HG03457 (cell line): ENCODE results near the gene ADAMTS6.
"Not testable (repeated sequence)": the region's sequence is repeated elsewhere in the genome, so short reads cannot be mapped to it uniquely, and the experiment has no call there.

Experiments used
- ATAC-seq: cut with Tn5 transposase; IDR thresholded peaks from one replicate; pipeline ENCODE4 v1.9.1; 2021; ENCODE audit warnings: moderate number of reproducible peaks; ENCODE audit not compliant: unreplicated experiment

Gene ADAMTS6, protein sequence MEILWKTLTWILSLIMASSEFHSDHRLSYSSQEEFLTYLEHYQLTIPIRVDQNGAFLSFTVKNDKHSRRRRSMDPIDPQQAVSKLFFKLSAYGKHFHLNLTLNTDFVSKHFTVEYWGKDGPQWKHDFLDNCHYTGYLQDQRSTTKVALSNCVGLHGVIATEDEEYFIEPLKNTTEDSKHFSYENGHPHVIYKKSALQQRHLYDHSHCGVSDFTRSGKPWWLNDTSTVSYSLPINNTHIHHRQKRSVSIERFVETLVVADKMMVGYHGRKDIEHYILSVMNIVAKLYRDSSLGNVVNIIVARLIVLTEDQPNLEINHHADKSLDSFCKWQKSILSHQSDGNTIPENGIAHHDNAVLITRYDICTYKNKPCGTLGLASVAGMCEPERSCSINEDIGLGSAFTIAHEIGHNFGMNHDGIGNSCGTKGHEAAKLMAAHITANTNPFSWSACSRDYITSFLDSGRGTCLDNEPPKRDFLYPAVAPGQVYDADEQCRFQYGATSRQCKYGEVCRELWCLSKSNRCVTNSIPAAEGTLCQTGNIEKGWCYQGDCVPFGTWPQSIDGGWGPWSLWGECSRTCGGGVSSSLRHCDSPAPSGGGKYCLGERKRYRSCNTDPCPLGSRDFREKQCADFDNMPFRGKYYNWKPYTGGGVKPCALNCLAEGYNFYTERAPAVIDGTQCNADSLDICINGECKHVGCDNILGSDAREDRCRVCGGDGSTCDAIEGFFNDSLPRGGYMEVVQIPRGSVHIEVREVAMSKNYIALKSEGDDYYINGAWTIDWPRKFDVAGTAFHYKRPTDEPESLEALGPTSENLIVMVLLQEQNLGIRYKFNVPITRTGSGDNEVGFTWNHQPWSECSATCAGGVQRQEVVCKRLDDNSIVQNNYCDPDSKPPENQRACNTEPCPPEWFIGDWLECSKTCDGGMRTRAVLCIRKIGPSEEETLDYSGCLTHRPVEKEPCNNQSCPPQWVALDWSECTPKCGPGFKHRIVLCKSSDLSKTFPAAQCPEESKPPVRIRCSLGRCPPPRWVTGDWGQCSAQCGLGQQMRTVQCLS (N-terminal part only)

GRCh38 chr5:65481635-65482295 lies at the start of gene ADAMTS6:
Gene ADAMTS6, minus strand, starts transcription at chr5:65481920. Its CDS starts 8,247 bp downstream, at chr5:65473673.
- ATAC-seq = peak; percentile 68

DNA sequence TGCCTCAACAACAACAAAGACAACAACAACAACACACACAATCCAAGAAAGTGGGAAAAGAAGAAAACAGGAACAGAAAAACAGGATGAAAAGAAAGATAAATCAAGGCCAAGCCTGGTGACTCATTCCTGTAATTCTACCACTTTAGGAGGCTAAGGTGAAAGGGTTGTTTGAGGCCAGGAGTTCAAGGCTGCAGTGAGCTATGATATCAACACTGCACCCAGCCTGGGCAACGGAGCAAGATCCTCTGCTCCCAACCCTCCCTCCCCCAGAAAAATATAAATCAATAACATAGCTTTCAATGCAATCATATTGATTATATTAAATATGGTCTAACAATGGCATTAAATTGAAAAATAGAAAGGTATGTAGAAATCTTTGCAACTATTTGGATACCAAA lies 49.2 kb upstream of the ADAMTS6 start:
- no peak for ATAC-seq

GRCh38 chr5:65525726-65526125 lies 44.0 kb upstream of the ADAMTS6 start:
- no peak for ATAC-seq

DNA sequence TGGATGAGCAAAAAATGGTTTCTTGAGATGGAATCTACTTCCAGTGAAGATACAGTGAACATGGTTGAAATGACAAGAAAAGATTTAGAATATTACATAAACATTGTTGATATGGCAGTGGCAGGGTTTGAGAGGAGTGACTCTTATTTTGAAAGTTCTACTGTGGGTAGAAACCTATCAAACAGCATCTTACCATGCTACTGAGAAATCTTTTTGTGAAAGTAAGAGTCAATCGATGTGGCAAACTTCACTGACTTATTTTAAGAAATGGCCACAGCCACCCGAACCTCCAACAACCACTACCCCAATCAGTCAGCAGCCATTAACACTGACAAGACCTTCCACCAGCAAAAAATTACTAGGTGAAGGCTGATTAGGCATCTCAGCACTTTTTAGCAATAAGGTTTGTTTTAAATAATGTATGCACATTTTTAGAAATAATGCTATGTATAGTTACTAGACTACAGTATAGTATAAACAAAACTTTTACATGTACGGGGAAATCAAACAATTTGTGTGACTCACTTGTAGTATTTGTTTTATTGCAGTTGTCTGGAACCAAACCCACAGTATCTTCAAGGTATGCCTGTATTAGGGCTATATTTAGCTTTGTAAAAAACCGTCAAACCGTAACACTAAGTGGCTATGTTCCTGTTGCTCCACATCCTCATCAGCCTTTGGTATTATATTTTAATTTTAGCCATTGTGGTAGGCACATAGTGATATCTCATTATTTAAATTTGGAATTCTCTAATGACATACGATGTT lies 30.6 kb upstream of the ADAMTS6 start:
- ATAC-seq = no peak

DNA sequence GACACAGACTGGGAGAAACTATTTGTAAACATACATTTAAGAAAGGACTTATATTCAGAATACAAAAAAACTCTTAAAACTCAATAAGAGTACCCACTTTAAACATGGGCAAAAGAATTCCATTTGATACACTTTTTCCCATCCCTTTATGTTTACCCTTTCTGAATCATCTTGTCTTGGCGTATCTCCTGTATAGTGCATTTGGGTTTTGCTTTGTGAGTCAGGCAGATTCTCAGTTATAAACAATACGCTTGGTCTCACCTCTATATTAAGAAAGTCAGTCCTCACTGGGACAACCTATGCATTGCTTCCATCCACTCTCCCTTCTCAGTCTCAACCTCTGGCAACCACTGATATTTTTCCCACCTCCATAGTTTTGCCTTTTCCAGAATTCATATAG lies 27.3 kb upstream of the ADAMTS6 start:
- no peak for ATAC-seq

DNA sequence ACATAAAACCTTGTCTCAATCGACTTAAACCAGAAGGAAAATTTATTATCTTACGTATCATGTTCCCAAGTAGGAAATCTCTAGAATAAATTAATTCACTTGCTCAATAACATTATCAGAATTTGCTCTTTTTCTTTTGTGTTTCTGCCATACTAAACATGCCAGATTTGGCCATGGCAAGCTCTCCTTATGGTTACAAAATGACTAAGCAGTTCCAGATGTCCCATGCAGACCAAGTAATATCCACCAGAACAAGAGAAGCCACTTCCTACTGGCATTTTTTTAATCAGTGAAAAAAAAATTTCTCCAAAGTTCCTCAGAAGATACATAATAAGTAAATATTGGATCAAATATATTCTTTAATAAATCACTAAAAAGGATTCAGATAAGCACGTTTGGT lies 25.2 kb upstream of the ADAMTS6 start:
- no peak for ATAC-seq

DNA sequence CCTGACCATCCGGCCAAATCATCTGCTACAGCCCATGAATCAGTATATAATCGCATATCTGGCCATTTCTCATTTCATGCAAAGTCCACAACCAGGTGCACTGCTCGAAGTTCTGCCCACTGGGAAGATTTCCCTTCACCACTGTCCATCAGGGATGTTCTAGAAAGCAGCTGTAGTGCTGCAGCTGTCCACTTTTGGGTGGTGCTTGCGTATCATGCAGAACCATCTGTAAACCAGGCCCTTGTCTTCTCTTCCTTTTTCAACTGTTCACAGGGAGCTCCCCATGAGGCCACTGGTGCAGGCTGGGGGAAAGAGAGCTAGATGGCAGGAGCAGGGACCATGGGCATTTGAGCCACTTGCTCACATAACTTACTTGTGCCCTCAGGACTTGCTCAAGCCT lies 7.4 kb upstream of the ADAMTS6 start:
- ATAC-seq = no peak

DNA sequence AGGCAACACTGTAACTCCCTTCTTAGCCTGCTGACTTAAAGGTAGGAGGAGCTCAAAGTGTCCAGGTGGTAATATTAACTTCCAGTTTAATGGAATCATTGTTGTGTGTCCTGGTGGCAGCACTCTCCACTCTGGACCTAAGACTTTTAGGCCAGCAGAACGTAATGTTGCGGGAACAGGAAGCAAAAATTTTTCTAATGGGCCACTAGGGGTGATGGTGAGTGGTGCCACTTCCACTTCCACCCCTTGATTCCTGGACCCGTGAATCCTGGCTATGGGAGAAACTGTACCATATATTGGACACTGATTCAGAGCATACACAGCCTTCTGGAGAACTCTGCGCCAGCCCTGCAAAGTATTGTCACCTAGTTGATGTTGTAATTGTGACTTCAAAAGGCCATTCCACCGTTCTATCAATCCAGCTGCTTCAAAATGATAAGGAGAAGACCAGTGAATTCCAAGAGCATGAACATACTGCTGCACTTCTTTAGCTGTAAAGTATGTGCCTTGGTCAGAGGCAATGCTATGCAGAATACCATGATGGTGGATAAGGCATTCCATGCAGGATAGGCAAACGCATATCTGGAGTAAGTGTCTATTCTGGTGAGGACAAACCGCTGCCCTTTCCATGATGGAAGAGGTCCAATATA lies 6.4 kb upstream of the ADAMTS6 start:
- not testable (repeated sequence) for ATAC-seq

- ATAC-seq = not testable (repeated sequence)
Observed at GRCh38 chr5:65486803-65487202, 5.1 kb upstream of the ADAMTS6 start.

DNA sequence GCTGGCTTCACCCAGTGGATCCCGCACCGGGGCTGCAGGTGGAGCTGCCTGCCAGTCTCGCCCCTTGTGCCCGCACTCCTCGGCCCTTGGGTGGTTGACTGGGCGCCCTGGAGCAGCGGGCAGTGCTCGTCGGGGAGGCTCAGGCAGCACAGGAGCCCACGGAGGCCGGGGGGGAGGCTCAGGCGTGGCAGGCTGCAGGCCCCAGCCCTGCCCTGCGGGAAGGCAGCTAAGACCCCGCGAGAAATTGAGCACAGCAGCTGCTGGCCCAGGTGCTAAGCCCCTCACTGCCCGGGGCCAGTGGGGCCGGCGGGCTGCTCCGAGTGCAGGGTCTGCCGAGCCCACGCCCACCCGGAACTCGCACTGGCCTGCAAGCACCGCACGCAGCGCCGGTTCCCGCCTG lies 3.7 kb upstream of the ADAMTS6 start:
- ATAC-seq = no peak

DNA sequence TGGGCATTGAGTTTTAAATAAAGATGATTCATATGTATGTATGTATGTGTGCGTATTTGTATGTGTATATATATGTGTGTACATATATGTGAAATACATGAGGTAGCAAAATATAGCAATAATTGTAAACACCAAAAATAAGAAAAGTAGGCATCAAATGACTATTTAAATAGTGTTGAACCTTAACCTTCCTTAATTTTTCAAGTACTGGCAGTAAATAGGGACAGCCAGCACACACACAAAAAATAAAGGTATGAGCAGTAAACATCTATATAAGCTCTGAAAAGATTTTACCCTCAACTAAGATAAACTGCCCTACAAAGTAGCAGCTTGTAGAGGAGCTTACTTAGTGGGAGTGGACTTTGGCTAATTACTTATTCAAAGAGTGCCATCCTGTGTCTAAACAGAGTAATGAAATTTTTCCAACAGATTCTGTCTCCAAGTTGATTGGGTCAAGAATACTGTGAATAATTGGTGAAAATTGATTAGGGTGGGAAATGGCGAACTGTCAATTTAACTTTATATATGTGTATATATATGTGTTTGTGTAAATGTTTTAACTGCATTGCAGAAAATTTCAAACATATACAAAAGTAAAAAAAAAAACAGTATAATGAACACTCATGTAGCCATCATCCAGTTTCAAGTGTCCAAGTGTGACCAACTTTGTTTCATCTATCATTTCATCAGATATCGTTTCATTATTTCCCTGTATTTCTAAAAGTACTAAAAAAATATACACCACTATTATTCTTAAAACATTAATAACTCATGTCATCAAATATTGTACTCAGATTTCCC lies 2.0 kb upstream of the ADAMTS6 start:
- ATAC-seq = peak; percentile 46

GRCh38 chr5:65482736-65483545 lies 1.2 kb upstream of the ADAMTS6 start:
- no peak for ATAC-seq

- no peak for ATAC-seq
Observed at GRCh38 chr5:65482296-65482735, 596 bp upstream of the ADAMTS6 start.

- ATAC-seq = no peak
Observed at GRCh38 chr5:65481171-65481581, 544 bp downstream of the ADAMTS6 start.

GRCh38 chr5:65480306-65480865 lies 1.3 kb downstream of the ADAMTS6 start:
- ATAC-seq = no peak

GRCh38 chr5:65479527-65479926 lies 2.2 kb downstream of the ADAMTS6 start:
- no peak for ATAC-seq

- ATAC-seq = no peak
Observed at GRCh38 chr5:65478336-65478735, 3.4 kb downstream of the ADAMTS6 start.

- no peak for ATAC-seq
Observed at GRCh38 chr5:65475895-65476294, 5.8 kb downstream of the ADAMTS6 start.
